A549 treated with CORT108297 at 1 μM for 4 hours (cell line): ENCODE data around the gene NHSL1. TPM values are rescaled to one million over a fixed set of nuclear protein-coding genes. Genes with fewer than 3 reads are reported as not detected.

ENCODE experiments used
- total RNA-seq: library from RNA; stranded (reverse); fragments of 200-300 nt; extraction: Qiagen RNA extraction; gene quantifications from 5 replicates; pipeline ENCODE4 v1.2.3, GENCODE V29; 2022

The NHSL1 gene
- total RNA-seq, result 2.6 to 4.3 TPM (median 3.2 TPM) in 5 replicates

GRCh38 chr6:138499303-138500018 is at the start of gene NHSL1:
Gene NHSL1 (minus strand): TSS chr6:138499494. CDS start chr6:138499290, 204 bp downstream.

DNA sequence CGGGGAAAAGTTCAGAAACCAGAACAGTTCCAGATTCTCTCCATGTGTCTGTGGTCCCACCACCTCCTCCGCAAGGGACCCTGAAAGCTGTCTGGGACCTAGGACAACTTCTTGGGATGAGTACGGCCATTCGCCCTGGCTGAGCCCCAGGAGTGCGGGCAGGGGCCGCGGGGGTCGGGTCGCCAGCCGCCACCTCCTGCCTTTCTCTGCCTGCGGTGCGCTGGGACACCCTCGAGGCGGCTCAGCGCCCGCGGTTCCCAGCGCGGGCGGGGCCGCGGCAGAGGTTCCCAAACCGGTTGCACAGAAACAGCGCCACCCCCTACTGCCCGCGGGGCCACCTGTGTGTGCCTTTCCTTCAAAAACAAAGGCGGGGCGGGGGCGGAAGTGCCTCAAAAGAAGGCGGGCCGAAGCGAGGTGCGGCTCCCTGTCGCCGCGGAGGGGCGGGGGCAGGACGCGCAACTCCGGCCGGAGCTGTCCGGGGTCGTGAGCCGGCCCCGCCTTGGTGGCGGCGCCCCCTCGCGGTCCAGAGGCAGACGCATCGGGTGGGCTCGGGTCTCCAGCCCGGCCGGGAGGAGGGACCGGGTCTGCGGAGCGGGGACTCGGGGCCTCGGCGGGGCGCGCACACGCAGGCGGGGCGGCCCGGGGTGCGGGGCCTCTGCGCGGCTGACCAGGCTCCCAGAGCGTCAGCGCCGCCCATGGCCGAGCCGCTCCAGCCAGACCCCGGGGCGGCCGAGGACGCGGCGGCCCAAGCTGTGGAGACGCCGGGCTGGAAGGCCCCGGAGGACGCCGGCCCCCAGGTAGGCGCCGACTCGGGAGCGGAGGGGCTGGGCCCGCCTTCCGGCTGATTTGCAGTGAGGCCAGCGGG is 95.3 kb downstream of the NHSL1 start, which contains the start of gene HEBP2:
Gene HEBP2, plus strand, starts transcription at position 423 of the 865 bp plus-strand sequence. Its CDS starts 273 bp downstream, at position 696.

GRCh38 chr6:138377844-138378243 is 121.5 kb downstream of the NHSL1 start, which contains the start of gene SMIM28:
Gene SMIM28 (plus strand): TSS chr6:138377905. CDS start chr6:138378073, 168 bp downstream.

Other genes with a start within 250 kb of the NHSL1 start
- not detected in 5 replicates for gene SMIM28, start 121.6 kb downstream of the NHSL1 start, total RNA-seq
- gene HEBP2, start 95.3 kb downstream of the NHSL1 start, total RNA-seq, result 16.0 to 37.1 TPM (median 36.2 TPM) in 5 replicates